HCT116 (cell line): ENCODE results near the gene SLC29A1. TPM values are rescaled to one million over a fixed set of nuclear protein-coding genes. Genes with fewer than 3 reads are reported as not detected.

Source experiments
- ATAC-seq: fragments of 200-7000 bp; cut with Tn5 transposase; 2 replicates; pipeline ENCODE4 v1.9.1; 2020; ENCODE audit warnings: mild to moderate bottlenecking, moderate library complexity
- BruUV-seq: library from RNA; stranded (reverse); fragments of 400-500 nt; replicated peaks from 2 replicates; lab custom pipeline; 2021; lab: Mats Ljungman, UMichigan
- CTCF ChIA-PET: fragments of 300-600 bp; sonication (Branson Sonifier 250); formaldehyde crosslinking; loops from one replicate; lab custom pipeline; 2021; ENCODE audit warnings: antibody characterized with exemption; lab: Charles Lee
- POLR2A ChIA-PET: fragments of 300-600, 350-600 bp; sonication (Branson Sonifier 250); formaldehyde crosslinking; loops from one replicate; lab custom pipeline; 2021; ENCODE audit warnings: antibody characterized with exemption; lab: Charles Lee
- RAD21 ChIA-PET, 2 experiments: fragments of 300-600 bp; sonication (Branson Sonifier 250); formaldehyde crosslinking; loops; one replicate each; lab custom pipeline; 2023; ENCODE audit warnings: low total read pairs in 2 of 2; ENCODE audit not compliant: uncharacterized antibody in 2 of 2, unreplicated experiment in 2 of 2, low non-redundant PET in 1 of 2; lab: Charles Lee
- DNase-seq: peaks from one replicate; pipeline ENCODE4 v3.0.0-alpha.2; 2010; ENCODE audit warnings: low read depth, low spot score
- H2AFZ ChIP-seq: fragments of 200-600 bp; shearing (Covaris generic), sonication (generic); 2 replicates; pipeline ENCODE4 v1.6.1; 2017; ENCODE audit warnings: low read depth, mixed run types, mixed read lengths, antibody characterized with exemption, low read length; ENCODE audit not compliant: poor library complexity, severe bottlenecking
- H3K27ac ChIP-seq: 2 replicates; pipeline ENCODE4 v1.5.1; 2012; ENCODE audit warnings: low read depth, low read length
- H3K27me3 ChIP-seq: fragments of 200-600 bp; sonication (generic); 2 replicates; pipeline ENCODE4 v1.6.1; 2016; ENCODE audit warnings: mixed run types, low read length, mixed read lengths; ENCODE audit not compliant: insufficient read depth
- H3K36me3 ChIP-seq, 2 experiments: fragments of 200-500 bp in 1 of 2; fragments of 200-600 bp in 1 of 2; sonication (Bioruptor generic) in 1 of 2; sonication (generic) in 1 of 2; 2 replicates each; pipeline versions ENCODE4 v1.5.1 to v1.6.1; 2014 to 2016; ENCODE audit warnings: low read length in 2 of 2, inconsistent platforms in 1 of 2, mixed read lengths in 1 of 2, mixed run types in 1 of 2; ENCODE audit not compliant: insufficient read depth in 2 of 2, control insufficient read depth in 1 of 2
- H3K4me1 ChIP-seq, 2 experiments: fragments of 200-600 bp in 1 of 2; sonication (generic) in 1 of 2; 2 replicates each; pipeline versions ENCODE4 v1.5.1 to v1.6.1; 2012 to 2017; ENCODE audit warnings: low read length in 2 of 2, inconsistent platforms in 1 of 2, mild to moderate bottlenecking in 1 of 2, mixed read lengths in 1 of 2, mixed run types in 1 of 2, moderate library complexity in 1 of 2; ENCODE audit not compliant: insufficient read depth in 2 of 2, control insufficient read depth in 1 of 2
- H3K4me2 ChIP-seq: fragments of 200-600 bp; sonication (generic); 2 replicates; pipeline ENCODE4 v1.6.1; 2017; ENCODE audit warnings: mixed run types, low read length, mixed read lengths
- H3K4me3 ChIP-seq, 2 experiments: fragments of 200-600 bp in 1 of 2; sonication (generic) in 1 of 2; replicated peaks in 1 of 2; 2 replicates each; pipeline ENCODE4 v1.5.1; 2011 to 2016; ENCODE audit warnings: low read length in 2 of 2, control low read depth in 1 of 2, low read depth in 1 of 2, mild to moderate bottlenecking in 1 of 2, mixed read lengths in 1 of 2, mixed run types in 1 of 2
- H3K79me2 ChIP-seq: fragments of 200-600 bp; sonication (generic); 2 replicates; pipeline ENCODE4 v1.6.1; 2017; ENCODE audit warnings: mild to moderate bottlenecking, mixed run types, low read length, moderate library complexity, mixed read lengths; ENCODE audit not compliant: insufficient read depth
- H3K9ac ChIP-seq: fragments of 200-600 bp; sonication (generic); 2 replicates; pipeline ENCODE4 v1.6.1; 2016; ENCODE audit warnings: low read length, mixed read lengths
- H3K9me2 ChIP-seq: fragments of 200-600 bp; sonication (generic), shearing (Covaris generic); 2 replicates; pipeline ENCODE4 v1.6.1; 2017; ENCODE audit warnings: mixed run types, mild to moderate bottlenecking, moderate library complexity; ENCODE audit not compliant: insufficient read depth
- H3K9me3 ChIP-seq, 2 experiments: fragments of 200-500 bp in 1 of 2; fragments of 200-600 bp in 1 of 2; sonication (Bioruptor generic) in 1 of 2; sonication (generic) in 1 of 2; 2 replicates each; pipeline ENCODE4 v1.6.1; 2014 to 2017; ENCODE audit warnings: low read length in 2 of 2, mixed read lengths in 2 of 2, inconsistent platforms in 1 of 2, low read depth in 1 of 2, mild to moderate bottlenecking in 1 of 2, mixed run types in 1 of 2, moderate library complexity in 1 of 2; ENCODE audit not compliant: control insufficient read depth in 1 of 2, insufficient read depth in 1 of 2
- H4K20me1 ChIP-seq: fragments of 200-600 bp; sonication (generic), shearing (Covaris generic); 2 replicates; pipeline ENCODE4 v1.6.1; 2017; ENCODE audit warnings: mixed run types, mild to moderate bottlenecking, moderate library complexity; ENCODE audit not compliant: insufficient read depth
- EGR1 ChIP-seq: IDR thresholded peaks from 2 replicates; pipeline ENCODE4 v1.6.1; 2012; ENCODE audit warnings: low read depth
- EZH2phosphoT487 ChIP-seq: fragments of 200-600 bp; IDR thresholded peaks from 2 replicates; pipeline ENCODE4 v1.6.1; 2018; ENCODE audit warnings: antibody characterized with exemption, borderline replicate concordance
- FOSL1 ChIP-seq: IDR thresholded peaks from 2 replicates; pipeline ENCODE4 v1.6.1; 2012; ENCODE audit warnings: low read depth
- POLR2AphosphoS5 ChIP-seq: IDR thresholded peaks from 2 replicates; pipeline ENCODE4 v1.6.1; 2011; ENCODE audit warnings: mild to moderate bottlenecking, low read depth, low read length, moderate library complexity
- RAD21 ChIP-seq: IDR thresholded peaks from 2 replicates; pipeline ENCODE4 v1.6.1; 2012; ENCODE audit warnings: low read depth, mild to moderate bottlenecking
- SRF ChIP-seq: IDR thresholded peaks from 2 replicates; pipeline ENCODE4 v1.6.1; 2012; ENCODE audit warnings: low read depth
- YY1 ChIP-seq: IDR thresholded peaks from 2 replicates; pipeline ENCODE4 v1.6.1; 2011; ENCODE audit warnings: low read length, low read depth, moderate library complexity, mild to moderate bottlenecking; ENCODE audit not compliant: insufficient replicate concordance; ENCODE audit errors: extremely low read depth
- ZFX ChIP-seq: fragments of 450-650 bp; IDR thresholded peaks from 2 replicates; pipeline ENCODE4 v1.6.1; 2017
- ZNF274 ChIP-seq: fragments of 200-500 bp; sonication (Bioruptor generic); IDR thresholded peaks from 2 replicates; pipeline ENCODE4 v1.6.1; 2014; ENCODE audit warnings: mild to moderate bottlenecking, low read depth, low read length, inconsistent platforms
- intact Hi-C: fragments of 100-400 bp; cut with micrococcal nuclease; formaldehyde crosslinking; loops from 2 replicates; pipeline ENCODE4 v1.10.0; 2022
- total RNA-seq: library from RNA; stranded (reverse); gene quantifications from one replicate; pipeline ENCODE4 v1.2.1, GENCODE V29; 2021; ENCODE audit not compliant: unreplicated experiment
- TF ChIP-seq, protein P1 (sequence below): IDR thresholded peaks from 2 replicates; pipeline ENCODE4 v1.6.1; 2012

Gene SLC29A1
- total RNA-seq, 1 experiment from 2014 or later: 67.6 TPM

DNA sequence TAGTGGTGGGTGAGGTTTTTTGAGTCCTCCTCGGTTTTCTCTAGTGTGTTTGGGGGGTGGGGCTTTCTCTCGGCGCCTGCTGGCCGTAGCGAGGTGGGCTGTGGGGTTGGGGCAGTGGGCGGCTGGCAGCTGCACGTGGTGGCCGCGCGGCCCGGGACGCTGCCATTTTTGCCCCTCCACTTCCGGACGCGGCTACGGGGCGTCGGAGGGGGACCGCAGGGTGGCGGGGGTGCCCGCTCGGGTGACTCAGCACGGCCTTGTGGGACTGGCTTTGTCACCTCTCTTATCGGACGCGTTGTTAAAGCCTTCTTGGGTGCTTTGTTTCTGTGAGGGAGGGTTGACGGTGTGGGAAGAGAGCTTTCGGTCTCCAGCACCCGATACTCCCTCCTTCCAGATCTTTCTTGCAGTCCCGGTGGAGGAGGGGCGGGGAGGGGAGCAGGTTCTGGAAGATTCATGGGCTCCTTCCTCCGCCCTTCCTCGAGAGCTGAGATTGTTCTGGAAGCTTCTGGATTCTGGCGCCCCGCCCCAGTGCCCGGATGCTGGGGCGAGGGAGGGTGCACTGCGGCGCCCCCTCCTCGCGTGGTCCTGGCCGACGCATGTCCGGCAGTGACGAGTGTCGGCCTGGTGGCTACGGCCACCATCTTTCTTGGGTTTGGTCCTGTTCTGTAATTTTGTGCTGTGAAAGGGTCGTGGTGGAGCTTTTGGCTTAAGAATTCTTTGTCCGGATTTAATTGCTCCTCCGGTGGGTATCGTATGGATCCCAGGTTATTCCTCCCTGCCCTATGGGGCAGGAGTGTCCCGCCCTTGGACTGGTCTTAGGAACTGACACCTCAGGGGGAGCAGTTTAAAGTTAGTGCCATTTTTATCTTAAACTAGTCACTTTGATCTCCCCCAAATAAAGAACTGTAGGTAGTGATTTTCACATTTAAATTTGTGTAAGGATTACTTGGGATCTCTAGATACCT is 24.2 kb downstream of the SLC29A1 start:
- peaks cover 42 to 55% of the 10 kb centered on the region in 2 experiments for H3K36me3 ChIP-seq
- POLR2A ChIA-PET: interaction anchor here (0.8 to 4.0 kb wide), 15 partner anchors 8 to 477 kb away, joined by 3 to 74 read pairs (median 6); partner anchors contain the start of genes AARS2, SLC29A1, SLC35B2 and TMEM63B
- DNase-seq: no peak

DNA sequence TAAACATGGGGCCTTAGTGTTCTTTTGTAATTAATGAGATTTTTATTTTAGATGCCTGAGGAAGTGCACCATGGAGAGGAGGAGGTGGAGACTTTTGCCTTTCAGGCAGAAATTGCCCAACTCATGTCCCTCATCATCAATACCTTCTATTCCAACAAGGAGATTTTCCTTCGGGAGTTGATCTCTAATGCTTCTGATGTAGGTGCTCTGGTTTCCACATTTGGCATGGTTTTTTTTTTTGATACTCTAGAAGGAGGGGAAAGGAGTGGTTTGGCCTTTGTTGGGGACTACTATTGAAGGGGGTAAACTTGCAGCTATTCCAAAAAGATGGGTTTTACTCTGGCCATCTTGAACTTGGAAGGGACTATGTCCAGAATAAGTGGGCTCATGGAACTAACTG is 25.2 kb downstream of the SLC29A1 start:
- CTCF ChIA-PET: no interaction called here

More for the DNA sequence above, 24.2 kb downstream of the SLC29A1 start:
- BruUV-seq: TSS peak; percentile 46
- peak overlapping the region; percentile 83 for H3K4me2 ChIP-seq
- peaks cover 57% of the 10 kb centered on the region for H3K79me2 ChIP-seq
- ATAC-seq: peak; percentile 26
- H3K9me2 ChIP-seq: no peaks in the 10 kb centered on the region
- peaks cover 10 to 34% of the 10 kb centered on the region in 2 experiments for H3K4me1 ChIP-seq
- H3K9ac ChIP-seq: peak overlapping the region; percentile 95
- H3K4me3 ChIP-seq: peak overlapping the region; percentile 82 to 100
- peak overlapping the region; percentile 82 for H3K27ac ChIP-seq
- ChIA-PET RAD21 (interaction anchor here (0.6 kb wide), 2 partner anchors 10 kb away, joined by 4 read pairs; no protein-coding TSS in a partner anchor), CTCF (interaction anchor here (1.4 to 4.0 kb wide), 3 partner anchors 9 to 13 kb away, joined by 9 to 16 read pairs (median 10); partner anchors contain the start of gene SLC35B2)
- no peaks in the 10 kb centered on the region for H3K9me3 ChIP-seq
- intact Hi-C loops: loop anchor here (2.0 kb wide), 1 partner anchor 619 kb away; the partner anchor contains the start of gene GTPBP2
- H4K20me1 ChIP-seq: peaks cover 50% of the 10 kb centered on the region
- peak; percentile 34; the same call in 1 of the 2 replicates for TF ChIP-seq ZFX
- no peak for TF ChIP-seq EZH2phosphoT487
- peak; percentile 26 for TF ChIP-seq YY1
- no peak for TF ChIP-seq ZNF274
- TF ChIP-seq FOSL1: no peak
- no peak for TF ChIP-seq POLR2AphosphoS5
- no peaks in the 10 kb centered on the region for H3K27me3 ChIP-seq
- H2AFZ ChIP-seq: no peak overlapping the region

More for the DNA sequence above, 25.2 kb downstream of the SLC29A1 start:
- Histone ChIP-seq H3K79me2 (peaks cover 65% of the 10 kb centered on the region), H3K4me2 (peak overlapping the region; percentile 83), H3K27ac (peak overlapping the region; percentile 82; the same call in 1 of the 2 replicates), H3K27me3 (no peaks in the 10 kb centered on the region), H3K36me3 (peaks cover 50 to 64% of the 10 kb centered on the region in 2 experiments), H4K20me1 (peaks cover 56% of the 10 kb centered on the region), H3K9me2 (no peaks in the 10 kb centered on the region), H3K4me3 (peak overlapping the region; percentile 82 to 100), H3K4me1 (peaks cover 10 to 34% of the 10 kb centered on the region in 2 experiments), H3K9me3 (no peaks in the 10 kb centered on the region), H2AFZ (no peak overlapping the region), H3K9ac (peak overlapping the region; percentile 95)
- ChIA-PET RAD21 (no interaction called here), POLR2A (interaction anchor here (1.2 to 4.0 kb wide), 2 partner anchors 7 to 11 kb away, joined by 4 to 74 read pairs; partner anchors contain the start of gene SLC35B2)
- TF ChIP-seq RAD21 (no peak), EZH2phosphoT487 (no peak), EGR1 (no peak), POLR2AphosphoS5 (no peak), SRF (no peak)
- TF ChIP-seq, protein P1, sequence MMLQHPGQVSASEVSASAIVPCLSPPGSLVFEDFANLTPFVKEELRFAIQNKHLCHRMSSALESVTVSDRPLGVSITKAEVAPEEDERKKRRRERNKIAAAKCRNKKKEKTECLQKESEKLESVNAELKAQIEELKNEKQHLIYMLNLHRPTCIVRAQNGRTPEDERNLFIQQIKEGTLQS: no peak
- intact Hi-C loops: no loop called here
- BruUV-seq: no TSS peak
- ATAC-seq (no peak), DNase-seq (no peak)
